SKM-1 treated with dmso at 0.1 percent for 144 hours (cell line): ENCODE results near the gene PLA2G1B.

Experiments used
- DNase-seq: peaks from one replicate; lab custom pipeline; 2025; ENCODE audit not compliant: unreplicated experiment; lab: John Stamatoyannopoulos, UW

Gene PLA2G1B

DNA sequence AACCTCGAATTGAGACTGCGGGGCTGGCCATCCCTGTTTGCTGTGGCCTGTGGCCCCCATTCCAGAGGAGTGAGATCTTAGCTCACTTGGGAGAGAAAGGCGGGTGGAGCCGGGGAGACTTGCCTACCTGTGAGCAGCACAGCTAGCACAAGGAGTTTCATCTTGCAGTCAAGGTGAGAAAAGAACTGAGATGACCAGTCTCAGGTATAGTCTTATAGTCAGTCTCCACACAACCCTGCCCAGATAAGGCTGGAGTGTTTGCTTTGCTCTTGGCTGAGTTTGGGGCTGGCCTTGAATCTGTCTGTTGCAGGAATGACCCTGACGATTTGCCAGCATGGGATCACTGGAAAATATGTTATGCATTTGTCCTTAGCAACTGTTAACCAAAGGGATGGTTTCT is at the start of gene PLA2G1B:
TSS of gene PLA2G1B (minus strand) at position 187 of the 400 bp plus-strand sequence. CDS start at position 161, 26 bp downstream.
- no peak for DNase-seq

DNA sequence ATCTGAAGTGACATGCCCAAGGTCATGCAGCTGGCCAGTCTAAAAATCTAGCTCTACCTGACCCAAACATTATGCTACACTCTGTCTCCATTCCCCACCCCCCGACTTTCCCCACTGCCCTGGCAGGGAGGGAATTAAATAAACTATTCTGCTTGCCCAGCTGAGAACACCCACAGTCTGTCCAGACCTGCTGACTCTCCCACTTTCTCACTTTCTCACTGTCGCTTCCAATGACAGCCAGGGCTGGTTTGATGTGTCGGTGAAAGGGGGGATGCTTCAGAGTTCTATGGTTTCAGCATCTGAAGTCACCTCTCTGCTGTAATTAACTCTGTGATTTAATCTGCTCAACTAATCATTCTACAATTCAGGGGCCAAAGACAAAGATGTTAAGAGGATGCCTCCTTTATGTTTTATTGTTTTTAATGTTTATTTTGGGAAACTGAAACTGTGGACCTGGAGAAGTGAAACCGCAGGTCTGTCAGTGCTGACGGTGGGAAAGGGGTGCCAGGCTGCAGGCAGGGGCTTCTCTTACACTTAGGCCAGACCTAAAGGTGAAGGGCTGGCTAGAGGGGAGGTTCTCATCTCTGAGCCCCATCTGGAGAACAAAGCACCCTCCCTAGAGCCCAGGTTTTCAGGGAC is 49.5 kb upstream of the PLA2G1B start:
- no peak for DNase-seq

DNA sequence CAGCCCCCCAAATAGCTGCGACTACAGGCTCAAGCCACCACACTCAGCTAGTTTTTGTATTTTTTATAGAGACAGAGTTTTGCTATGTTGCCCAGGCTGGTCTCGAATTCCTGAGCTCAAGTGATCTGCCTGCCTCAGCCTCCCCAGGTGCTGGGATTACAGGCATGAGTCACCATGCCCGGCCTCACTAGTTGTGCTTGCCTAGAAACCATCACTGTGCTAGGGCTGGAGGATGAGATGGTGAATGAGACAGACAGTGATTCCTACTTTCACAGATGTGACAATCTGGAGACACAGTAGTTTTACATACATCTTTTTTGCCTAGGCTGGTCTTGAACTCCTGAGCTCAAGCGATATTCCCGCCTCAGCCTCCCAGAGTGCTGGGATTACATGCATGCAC is 48.8 kb upstream of the PLA2G1B start:
- DNase-seq: no peak

DNA sequence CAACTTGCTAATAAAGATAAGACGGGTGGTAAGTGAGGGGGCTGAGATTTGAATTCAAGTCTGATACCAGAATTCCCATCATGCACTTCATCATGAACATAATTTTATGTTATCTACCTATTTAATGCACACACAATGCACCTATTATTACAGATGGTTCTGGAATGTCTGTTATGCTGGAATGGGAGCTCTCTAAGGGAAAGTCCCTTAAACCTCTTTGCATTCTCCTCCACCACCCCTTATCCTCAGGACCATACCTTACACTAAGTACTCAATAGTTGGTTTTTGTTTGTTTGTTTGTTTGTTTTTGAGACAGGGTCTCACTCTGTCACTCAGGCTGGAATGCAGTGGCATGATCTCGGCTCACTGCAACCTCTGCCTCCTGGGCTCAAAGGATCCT is 48.4 kb upstream of the PLA2G1B start:
- DNase-seq: no peak

DNA sequence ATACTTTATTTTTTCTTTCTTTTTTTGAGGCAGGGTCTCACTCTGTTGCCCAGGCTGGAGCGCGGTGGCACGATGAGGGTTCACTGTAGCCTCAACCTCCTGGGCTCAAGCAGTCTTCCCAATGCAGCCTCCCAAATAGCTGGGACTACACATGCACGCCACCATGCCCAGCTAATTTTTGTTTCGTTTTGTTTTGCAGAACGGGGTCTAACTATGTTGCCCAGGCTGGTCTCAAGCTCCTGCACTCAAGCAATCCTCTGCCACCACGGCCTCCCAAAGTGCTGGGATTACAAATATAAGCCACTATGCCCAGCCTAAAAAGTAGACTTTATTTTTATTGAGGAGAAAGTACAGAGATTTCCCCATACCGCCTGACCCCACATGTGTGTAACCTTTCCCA is 46.1 kb upstream of the PLA2G1B start:
- DNase-seq: no peak

DNA sequence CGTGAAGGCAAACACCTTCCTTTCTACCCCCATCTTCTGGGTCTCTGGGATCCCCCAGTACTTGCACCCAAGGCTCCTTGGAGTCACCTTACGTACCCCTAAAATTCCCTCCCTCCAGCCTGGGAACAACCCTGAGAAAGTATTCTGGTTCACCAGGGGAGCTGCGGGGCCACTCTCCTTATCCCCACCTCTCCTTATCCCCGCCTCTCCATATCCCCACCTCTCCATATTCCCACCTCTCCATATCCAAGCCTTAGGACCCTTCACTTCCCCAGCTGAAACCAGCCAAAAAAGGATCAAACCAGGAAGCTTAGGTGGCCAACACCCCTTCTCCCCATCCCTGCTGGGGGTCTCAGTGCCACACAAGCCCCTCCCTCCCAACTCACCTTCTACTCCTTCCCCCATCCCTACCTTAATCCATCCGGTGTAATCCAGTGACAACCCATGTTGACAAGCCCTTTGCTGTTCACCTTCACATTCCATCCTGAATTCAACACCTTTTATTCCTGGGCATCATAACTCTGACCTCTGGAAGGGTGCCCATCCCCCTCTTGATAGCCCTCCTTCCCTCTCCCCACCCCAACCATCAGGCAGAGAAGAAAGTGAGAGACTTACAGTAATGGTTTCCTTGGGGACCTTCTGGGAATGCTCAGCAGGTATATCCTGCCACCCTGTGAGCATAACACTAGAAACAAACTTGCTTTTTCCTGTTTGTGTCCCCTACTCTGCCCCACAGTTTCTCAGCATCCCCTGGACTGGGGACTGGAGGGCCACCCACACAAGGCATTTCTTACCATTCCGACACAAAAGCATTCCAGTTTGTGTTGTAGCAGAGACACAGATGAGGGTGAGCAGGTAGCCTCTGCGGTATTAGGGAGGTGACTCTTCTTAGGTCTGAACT is 43.0 kb upstream of the PLA2G1B start:
- no peak for DNase-seq

DNA sequence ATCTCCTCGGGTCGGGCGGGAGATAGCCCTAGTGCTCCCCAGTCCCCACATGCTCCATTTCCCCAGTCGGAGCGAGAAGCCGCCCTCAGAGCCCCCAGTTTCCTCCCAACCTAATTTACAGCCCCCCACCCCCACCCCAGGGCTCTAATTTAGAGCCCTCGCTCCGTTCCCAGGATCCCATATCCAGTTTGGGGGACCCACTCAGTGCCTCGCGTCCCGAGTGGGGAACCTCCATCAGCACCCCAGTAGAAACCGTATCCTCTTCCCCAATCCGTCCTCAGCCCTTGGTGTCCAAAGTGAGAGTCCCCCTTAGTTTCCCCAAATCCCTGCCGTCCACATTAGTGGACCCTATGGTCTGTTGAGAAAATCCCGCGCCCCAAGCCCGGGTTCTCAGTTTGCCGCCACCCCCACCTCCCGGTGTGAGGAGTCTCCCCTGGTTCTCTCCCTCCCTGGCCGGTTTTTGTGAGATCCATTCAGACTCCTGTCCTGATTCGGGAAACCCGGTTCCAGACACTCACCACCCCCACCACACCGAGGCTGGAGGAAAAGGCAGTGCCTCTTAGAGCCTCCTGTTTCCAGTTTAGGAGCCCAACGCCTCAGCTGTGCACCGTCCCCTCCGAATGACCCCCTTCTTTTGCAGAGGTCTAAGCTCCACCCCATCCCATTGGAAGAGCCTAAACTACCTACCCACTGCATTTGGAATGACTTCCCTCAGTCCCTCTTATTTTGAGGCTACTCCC is 42.2 kb upstream of the PLA2G1B start:
- DNase-seq: no peak

DNA sequence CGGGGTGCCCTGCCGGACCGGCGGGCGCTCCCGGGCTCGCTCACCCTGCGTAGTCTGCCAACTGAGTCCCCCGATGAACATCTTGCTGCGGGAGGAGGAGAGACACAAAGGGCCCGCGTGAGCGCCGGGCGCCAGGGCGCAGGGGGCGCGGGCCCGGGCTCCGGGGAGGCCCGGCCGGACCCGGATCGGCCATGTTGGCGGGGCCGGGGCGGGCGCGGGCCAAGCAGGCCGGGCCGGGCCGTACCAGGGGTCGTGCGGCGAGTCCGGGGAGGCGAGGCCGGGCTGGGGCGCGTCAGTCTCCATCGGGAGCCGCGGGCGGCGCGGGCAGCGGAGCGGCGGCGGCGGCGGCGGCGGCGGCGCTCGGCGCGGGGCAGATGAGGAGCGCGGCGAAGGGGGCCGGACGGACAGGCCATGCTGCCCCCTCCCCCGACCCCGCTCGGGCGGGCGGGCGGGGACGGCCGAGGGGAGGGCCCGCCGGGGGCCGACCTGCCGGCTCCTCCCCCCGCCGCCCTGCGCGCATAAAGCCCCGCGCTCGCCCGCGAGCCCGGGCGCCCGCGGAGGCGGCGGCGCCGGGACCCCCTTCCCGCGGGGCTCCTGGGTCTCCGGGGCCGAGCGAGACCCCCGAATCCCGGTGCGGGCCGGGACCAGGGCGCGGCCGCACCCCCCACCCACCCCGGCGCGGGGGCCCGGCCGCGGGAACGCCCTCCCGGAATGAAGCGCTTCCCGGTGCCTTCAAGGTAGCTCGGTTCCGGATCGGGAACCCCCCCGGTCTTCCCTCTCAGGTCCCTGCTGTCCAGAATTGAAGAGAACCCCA is 41.4 kb upstream of the PLA2G1B start, which contains the start of gene MSI1:
TSS of gene MSI1 (minus strand) at position 376 of the 814 bp plus-strand sequence. CDS start at position 303, 73 bp downstream.
- no peak for DNase-seq

DNA sequence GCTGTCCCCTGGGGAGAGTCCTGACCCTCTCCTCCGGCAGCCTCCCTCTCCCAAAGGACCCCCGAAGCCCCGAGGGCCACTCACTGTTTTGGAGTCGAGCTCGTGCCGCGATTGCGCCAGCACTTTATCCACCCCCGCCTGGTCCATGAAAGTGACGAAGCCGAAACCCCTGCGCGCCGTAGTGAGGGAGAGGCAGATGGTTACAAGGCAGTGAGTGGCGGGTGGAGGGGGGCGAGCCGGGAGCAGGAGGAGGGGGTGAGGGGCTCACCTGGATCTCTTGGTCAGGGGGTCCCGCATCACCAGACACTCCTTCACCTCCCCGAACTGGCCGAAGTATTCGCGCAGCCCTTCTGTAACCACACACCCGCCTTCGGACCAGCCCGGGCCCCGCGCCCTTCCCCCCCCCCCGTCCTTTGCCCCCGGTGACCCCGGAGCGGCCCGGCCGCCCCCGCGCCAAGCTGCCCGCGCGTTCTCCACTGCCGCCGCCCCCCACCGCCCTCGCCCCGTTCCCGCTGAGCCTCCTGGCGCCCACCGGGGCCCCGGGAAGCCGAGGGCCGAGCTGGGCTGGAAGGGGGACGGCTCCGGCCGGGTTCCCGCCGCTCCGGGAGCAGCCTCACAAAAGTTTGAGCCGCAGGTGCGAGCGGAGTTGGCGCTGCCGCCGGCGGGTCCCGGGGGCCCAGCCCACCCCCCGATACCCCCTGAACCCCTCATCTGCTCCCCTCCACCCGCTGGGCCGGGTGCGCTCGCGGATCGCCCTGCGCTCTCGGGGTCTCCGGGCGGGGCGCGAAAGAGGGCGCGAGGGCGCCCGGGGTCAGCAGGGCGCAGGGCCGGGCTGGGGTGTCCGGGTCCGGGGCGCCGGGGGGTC is 40.6 kb upstream of the PLA2G1B start:
- no peak for DNase-seq

DNA sequence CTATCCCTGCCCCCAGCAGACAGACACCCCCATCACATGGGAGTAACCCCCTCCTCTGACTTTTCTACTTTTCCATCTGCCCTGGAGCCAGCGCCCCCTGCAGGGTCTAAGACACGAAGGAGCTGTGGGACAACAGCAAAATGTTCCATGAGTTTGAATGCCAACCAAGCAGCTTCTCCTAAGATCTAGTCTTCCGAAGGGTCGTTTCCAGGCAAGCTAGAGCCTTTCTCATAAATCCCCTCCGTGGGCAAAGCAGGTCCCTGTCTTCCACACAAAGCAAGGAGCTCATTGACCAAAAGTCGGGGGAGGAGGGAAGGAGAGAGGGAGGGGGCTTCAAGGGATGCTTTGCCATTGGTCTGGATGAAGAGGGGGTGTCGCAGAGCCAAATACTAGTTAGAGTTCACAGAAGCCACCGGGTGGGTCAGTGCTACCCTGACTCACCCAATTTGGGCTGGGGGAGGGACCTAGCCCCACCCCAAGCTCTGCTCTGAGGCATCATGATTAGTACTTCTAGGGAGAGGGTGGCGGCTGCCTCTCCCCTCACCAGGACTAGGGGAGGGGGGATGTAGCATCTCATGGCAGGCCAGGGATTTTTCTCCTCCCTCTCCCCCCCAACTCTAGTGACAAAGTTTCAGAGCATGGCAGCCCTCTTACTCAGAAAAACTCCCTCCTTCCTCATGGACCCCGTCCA is 39.8 kb upstream of the PLA2G1B start:
- no peak for DNase-seq

DNA sequence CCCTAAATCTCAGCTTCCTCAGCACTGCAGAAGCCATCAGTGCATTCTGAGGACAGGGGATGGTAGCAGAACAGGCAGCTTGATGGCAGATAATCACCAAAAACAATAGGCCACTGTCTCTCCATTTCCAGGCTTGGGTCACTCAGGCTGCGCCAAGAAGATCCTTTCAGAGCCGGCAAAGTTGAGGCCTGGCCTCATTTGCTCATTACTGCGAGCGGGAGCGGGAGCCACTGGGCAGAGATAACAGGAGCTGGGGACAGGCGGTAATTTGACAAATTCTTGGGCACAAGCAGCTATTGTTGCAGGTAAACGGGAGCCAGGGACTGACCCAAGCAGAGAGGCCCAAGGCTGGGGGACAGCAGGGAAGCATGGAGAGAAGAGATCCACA is 39.3 kb upstream of the PLA2G1B start:
- DNase-seq: no peak

DNA sequence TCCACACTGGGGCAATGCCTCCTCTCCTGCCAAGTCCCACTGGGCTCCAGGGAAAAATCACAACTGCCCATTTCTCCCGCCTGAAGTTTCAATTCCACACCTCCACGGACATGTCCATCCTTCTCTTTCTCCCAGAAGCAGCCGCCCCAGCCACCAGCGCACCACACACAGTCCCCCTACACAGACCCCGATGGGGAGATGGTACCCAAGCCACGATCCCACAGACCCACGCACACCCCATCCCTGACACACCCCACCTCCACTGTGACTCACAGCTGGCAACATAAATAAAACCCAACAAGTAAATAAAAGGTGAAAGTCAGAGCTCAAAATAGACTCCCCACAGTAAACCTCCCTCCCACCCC is 38.7 kb upstream of the PLA2G1B start:
- no peak for DNase-seq

DNA sequence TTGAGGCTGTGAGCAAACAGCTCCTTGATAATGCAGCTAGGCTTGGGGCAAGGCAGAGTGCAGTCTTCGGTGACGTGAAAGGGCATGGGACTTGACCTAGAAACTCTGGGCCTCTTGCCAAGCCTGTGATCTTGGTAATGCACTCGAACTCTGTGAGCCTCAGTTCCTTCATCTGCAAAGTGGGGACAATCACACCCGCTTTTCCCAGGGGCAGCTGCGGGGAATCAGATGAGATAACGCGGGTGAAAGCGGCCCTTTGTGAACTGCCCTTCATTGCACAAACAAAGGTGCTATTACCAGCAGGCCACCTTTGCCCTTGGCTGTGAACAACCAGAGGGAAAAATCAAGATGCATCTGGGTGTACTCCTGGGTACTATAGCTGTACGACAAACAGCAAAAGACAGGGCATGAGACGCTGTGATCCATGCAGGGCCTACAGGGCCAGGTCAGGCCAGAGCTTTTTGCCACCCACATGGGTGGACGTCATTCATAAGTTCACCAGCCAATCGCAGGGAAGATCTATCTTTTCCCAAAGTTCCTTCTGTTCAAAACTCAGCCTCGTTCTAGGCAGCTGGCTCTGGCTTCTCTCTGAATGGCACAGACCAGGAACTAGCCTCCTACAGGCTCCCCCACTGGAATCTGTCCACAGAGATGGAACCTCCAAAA is 38.2 kb upstream of the PLA2G1B start:
- no peak for DNase-seq

DNA sequence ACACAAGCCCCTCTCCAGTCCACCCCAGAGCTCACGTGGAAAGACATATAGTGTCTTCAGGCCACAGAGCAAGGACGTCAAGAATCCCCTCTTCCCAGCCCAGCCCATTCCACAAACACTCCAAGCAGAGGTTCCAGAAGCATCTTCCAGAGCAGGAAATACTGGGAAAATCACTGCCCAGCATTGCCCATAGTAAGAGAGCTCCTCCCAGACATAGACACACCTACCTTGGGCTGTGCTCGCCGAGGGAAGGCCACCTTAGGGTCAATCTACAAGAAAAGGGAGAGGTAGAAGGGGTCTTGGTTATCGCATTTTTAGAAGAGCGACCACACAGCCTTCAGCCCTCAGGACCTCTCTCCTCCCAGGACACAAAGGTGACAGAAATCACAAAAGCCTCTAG is 36.9 kb upstream of the PLA2G1B start:
- no peak for DNase-seq

DNA sequence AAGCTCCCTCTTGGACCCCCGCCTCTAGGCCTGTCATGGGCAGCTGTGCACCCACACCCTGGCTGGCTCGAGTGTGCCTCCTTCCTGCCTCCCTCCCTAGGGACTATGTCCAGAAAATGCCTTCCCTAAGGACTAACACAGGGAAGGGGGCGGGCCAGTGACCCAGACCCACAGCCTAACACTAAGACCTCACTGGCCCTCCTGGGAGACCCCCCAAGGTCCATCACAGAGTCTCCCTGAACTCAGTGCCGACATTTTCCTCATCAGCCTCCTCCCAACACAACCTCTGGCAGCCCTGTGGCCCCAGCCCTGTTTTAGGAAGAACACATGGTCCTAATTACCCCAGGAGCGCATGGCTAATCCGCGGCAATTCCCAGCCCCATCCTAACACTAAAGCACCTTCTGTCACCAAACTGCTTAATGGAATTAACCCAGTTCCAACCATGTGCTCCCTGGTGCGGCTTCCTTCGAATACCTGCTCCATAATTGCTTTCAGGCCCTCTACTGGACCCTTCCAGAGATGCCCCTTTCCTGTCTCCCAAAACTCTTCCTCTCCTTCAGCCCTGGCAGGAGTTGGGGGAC is 35.8 kb upstream of the PLA2G1B start:
- DNase-seq: no peak

DNA sequence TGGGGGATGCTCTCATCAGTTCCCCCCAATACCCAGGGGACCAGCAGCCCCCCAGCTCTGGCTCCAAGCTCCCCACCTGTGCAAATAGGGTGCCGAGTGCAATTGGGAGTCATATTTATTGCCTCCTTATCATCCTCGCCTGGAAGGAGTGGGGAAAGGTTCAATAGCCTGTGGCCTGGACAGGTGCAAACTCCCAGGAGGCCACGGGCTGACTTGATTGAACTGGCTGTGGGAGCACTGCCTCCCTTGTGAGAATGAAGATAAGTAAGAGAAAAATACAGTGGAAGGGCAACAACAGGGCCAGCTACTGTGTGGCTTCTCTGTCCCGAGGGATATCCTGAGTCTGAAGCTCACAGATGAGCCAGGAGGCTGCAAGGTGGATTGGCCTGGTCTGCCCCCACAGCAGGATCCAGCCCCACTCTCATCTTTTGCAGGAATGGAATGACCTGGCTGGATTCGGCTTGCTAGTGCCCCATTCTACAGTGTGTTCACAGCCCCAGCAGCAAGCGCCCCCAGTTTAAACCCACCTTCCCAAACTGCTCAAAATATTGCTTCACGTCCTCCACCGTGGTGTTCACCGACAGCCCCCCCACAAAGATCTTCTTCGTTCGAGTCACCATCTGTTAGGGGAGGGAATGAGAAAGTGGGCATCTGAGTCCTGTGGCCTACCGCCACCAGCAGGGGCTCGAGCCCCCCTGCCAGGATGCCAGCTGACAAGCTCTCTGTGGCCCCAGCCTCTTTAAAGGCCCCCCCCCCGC is 35.1 kb upstream of the PLA2G1B start:
- DNase-seq: no peak

DNA sequence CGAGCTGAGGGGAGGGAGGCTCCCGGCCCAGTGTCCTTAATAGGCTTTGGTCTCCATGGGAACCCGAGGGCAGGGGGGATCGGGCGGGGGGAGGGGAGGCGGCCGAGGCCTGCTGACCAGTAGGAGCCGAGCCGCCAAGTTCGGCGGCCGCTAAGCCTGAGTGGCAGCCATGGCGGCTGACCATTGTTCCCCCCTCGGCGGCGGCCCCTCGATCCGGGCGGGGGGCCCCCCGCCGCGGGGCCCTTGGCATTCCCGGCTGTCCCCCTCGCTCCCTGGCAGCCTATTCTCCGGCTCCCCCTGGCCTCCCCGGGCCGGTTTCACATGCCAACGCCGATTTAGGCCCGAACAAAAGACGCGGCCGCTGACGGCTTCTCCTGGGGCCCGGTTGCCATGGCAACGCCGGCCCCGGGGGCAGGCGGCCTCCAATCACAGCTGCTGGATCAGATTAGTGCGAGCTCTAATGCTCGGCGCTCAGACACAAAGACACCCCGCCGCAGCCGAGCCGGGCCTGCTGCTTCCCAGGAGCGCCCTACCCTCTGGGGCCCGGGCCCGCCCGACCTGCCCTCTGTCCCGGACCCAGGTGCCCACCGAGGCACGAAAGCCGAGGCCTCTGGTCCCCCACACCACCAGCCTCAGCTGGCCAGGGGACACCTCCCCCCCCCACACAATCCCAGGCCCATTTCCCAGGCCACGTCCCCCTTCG is 34.1 kb upstream of the PLA2G1B start:
- DNase-seq: no peak
